Measurements from ENCODE around the gene BCL2L14. TPM values are rescaled to one million over a fixed set of nuclear protein-coding genes. Genes with fewer than 3 reads are reported as not detected.

The BCL2L14 gene
- total RNA-seq, 4 donors from 2014 or later = 27.5 to 81.2 (median 52.5) TPM

DNA sequence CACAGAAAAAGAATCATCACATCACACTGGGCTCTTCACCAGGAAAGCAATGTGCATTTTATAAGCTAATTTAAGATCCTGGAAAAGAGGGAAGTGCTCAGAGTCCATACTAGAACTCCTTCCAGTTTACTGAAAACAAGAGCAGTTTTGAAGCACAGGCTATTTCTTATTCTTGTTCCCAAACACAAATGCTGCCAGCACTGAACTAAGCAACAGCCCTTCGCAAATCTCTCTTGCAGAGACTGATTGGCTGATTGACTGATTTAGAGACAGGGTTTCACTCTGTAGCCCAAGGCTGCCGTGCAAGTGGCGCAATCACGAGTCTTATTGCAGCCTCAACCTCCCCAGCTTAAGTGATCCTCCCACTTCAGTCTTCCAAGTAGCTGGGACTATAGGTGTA lies 44.8 kb downstream of the BCL2L14 start:
- no peak overlapping the region for H3K27ac ChIP-seq
- 91% methylated on average over 4 of the region's 4 CpGs; no CpG with 5 or more reads in 1 of the 2 donors for WGBS, 2 donors (ENCODE audit: low coverage in 1 of 2)
- H3K27me3 ChIP-seq = no peaks in the 10 kb centered on the region
- H3K4me3 ChIP-seq = no peak overlapping the region
- TF ChIP-seq EP300 (IDR thresholded peaks at IDR 0.05; ENCODE audit: low read depth) (no peak), POLR2A (IDR thresholded peaks at IDR 0.05) (no peak), POLR2AphosphoS5 (IDR thresholded peaks at IDR 0.05) (no peak)
- TF ChIP-seq, protein P1, sequence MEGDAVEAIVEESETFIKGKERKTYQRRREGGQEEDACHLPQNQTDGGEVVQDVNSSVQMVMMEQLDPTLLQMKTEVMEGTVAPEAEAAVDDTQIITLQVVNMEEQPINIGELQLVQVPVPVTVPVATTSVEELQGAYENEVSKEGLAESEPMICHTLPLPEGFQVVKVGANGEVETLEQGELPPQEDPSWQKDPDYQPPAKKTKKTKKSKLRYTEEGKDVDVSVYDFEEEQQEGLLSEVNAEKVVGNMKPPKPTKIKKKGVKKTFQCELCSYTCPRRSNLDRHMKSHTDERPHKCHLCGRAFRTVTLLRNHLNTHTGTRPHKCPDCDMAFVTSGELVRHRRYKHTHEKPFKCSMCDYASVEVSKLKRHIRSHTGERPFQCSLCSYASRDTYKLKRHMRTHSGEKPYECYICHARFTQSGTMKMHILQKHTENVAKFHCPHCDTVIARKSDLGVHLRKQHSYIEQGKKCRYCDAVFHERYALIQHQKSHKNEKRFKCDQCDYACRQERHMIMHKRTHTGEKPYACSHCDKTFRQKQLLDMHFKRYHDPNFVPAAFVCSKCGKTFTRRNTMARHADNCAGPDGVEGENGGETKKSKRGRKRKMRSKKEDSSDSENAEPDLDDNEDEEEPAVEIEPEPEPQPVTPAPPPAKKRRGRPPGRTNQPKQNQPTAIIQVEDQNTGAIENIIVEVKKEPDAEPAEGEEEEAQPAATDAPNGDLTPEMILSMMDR (IDR thresholded peaks at IDR 0.05) = no peak
- DNase-seq = no peak
- peaks cover 0 to 5% (median 0%) of the 10 kb centered on the region in 4 donors for H3K4me1 ChIP-seq
- peaks cover 0 to 3% (median 0%) of the 10 kb centered on the region in 4 donors for H3K36me3 ChIP-seq
- no peaks in the 10 kb centered on the region for H3K9me3 ChIP-seq
- intact Hi-C loops (cut with DNase I; ENCODE audit: low total_unique reads) = no loop called here
- in situ Hi-C loops (cut with MboI; ENCODE audit: low pct_ligation_motif_present in 1 of 4, low pct_unique_long_range_greater_than_20kb in 1 of 4, low sequenced_read_pairs in 3 of 4) = no loop called here

GRCh38 chr12:12116677-12117076 lies 45.9 kb downstream of the BCL2L14 start:
- H3K4me1 ChIP-seq = peaks cover 0 to 5% (median 0%) of the 10 kb centered on the region in 4 donors
- H3K4me3 ChIP-seq = no peak overlapping the region
- in situ Hi-C loops (cut with MboI; ENCODE audit: low pct_ligation_motif_present in 1 of 4, low pct_unique_long_range_greater_than_20kb in 1 of 4, low sequenced_read_pairs in 3 of 4) (no loop called here), intact Hi-C loops (cut with DNase I; ENCODE audit: low total_unique reads) (no loop called here)
- H3K27me3 ChIP-seq = no peaks in the 10 kb centered on the region
- H3K27ac ChIP-seq = no peak overlapping the region
- no peaks in the 10 kb centered on the region for H3K9me3 ChIP-seq
- H3K36me3 ChIP-seq = peaks cover 0 to 10% (median 0%) of the 10 kb centered on the region in 4 donors
- 39 to 50% methylated on average over 2 of the region's 2 CpGs for WGBS, 2 donors (ENCODE audit: low coverage in 1 of 2)
- TF ChIP-seq POLR2AphosphoS5 (IDR thresholded peaks at IDR 0.05) (no peak), POLR2A (IDR thresholded peaks at IDR 0.05) (no peak), EP300 (IDR thresholded peaks at IDR 0.05; ENCODE audit: low read depth) (no peak)
- TF ChIP-seq, protein P1 (IDR thresholded peaks at IDR 0.05) = no peak
- no peak for DNase-seq

GRCh38 chr12:12121061-12121460 lies 50.3 kb downstream of the BCL2L14 start:
- in situ Hi-C loops (cut with MboI; ENCODE audit: low pct_ligation_motif_present in 1 of 4, low pct_unique_long_range_greater_than_20kb in 1 of 4, low sequenced_read_pairs in 3 of 4) = no loop called here
- H3K36me3 ChIP-seq = peaks cover 0 to 32% (median 9%) of the 10 kb centered on the region in 4 donors

DNA sequence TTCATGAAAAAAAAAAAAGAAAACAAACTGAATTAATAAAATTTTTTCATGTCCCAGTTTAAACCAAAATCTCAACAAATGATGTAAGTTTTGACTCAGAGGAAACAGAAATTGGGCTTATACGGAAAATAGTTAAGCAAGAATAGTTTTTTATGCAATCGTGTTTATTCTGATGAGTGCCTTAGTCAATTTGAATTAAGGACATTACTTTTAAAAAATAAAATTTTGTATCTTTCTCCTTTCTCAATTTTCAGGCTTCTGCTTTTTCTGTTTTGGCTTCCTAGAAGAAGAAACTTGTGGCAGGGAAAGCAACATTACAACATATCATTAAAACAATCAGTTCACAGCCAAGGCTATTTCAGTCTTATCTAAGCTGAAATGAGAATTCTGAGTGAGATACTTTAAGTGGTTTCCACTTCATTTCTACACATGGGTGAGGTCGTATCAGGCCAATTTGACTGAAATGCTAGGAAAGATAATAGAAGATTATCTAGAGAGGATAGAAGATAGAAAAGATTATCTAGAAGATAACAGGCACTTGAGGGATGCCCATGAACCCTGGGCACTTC lies 52.4 kb downstream of the BCL2L14 start:
- 77 to 82% methylated on average over 3 of the region's 3 CpGs for WGBS, 2 donors (ENCODE audit: low coverage in 1 of 2)
- peaks cover 0 to 37% (median 11%) of the 10 kb centered on the region in 4 donors for H3K36me3 ChIP-seq

More at GRCh38 chr12:12121061-12121460, 50.3 kb downstream of the BCL2L14 start:
- Histone ChIP-seq H3K27me3 (no peaks in the 10 kb centered on the region), H3K27ac (no peak overlapping the region), H3K9me3 (no peaks in the 10 kb centered on the region), H3K4me3 (no peak overlapping the region), H3K4me1 (peaks cover 0 to 5% (median 0%) of the 10 kb centered on the region in 4 donors)
- no peak for DNase-seq
- TF ChIP-seq POLR2AphosphoS5 (IDR thresholded peaks at IDR 0.05) (no peak), EP300 (IDR thresholded peaks at IDR 0.05; ENCODE audit: low read depth) (no peak), POLR2A (IDR thresholded peaks at IDR 0.05) (no peak)
- TF ChIP-seq, protein P1 (IDR thresholded peaks at IDR 0.05) = no peak
- 81 to 93% methylated on average over 2 to 5 of the region's 5 CpGs for WGBS, 2 donors (ENCODE audit: low coverage in 1 of 2)
- intact Hi-C loops (cut with DNase I; ENCODE audit: low total_unique reads) = no loop called here

More for the DNA sequence above, 52.4 kb downstream of the BCL2L14 start:
- Histone ChIP-seq H3K4me1 (no peaks in the 10 kb centered on the region), H3K27me3 (no peaks in the 10 kb centered on the region), H3K4me3 (no peak overlapping the region), H3K27ac (no peak overlapping the region), H3K9me3 (no peaks in the 10 kb centered on the region)
- intact Hi-C loops (cut with DNase I; ENCODE audit: low total_unique reads) (no loop called here), in situ Hi-C loops (cut with MboI; ENCODE audit: low pct_ligation_motif_present in 1 of 4, low pct_unique_long_range_greater_than_20kb in 1 of 4, low sequenced_read_pairs in 3 of 4) (no loop called here)
- DNase-seq = no peak
- TF ChIP-seq EP300 (IDR thresholded peaks at IDR 0.05; ENCODE audit: low read depth) = no peak
- TF ChIP-seq, protein P1 (IDR thresholded peaks at IDR 0.05) = no peak
- no peak for TF ChIP-seq POLR2AphosphoS5 (IDR thresholded peaks at IDR 0.05)
- no peak for TF ChIP-seq POLR2A (IDR thresholded peaks at IDR 0.05)

Measured in transverse colon (tissue), 4 donors.